PC-9 (cell line): Measurements from ENCODE around the gene KRT6B.

Source experiments
- EZH2 ChIP-seq: fragments of 200-600 bp; sonication (generic); IDR thresholded peaks from 2 replicates; pipeline ENCODE4 v1.8.0; 2017; ENCODE audit warnings: antibody characterized with exemption, low read depth
- TF ChIP-seq, protein P1 (sequence below): fragments of 200-600 bp; sonication (generic); conservative IDR thresholded peaks from 2 replicates; pipeline ENCODE4 v1.6.1; 2017; ENCODE audit warnings: mixed run types, antibody characterized with exemption, mild to moderate bottlenecking, moderate library complexity

DNA sequence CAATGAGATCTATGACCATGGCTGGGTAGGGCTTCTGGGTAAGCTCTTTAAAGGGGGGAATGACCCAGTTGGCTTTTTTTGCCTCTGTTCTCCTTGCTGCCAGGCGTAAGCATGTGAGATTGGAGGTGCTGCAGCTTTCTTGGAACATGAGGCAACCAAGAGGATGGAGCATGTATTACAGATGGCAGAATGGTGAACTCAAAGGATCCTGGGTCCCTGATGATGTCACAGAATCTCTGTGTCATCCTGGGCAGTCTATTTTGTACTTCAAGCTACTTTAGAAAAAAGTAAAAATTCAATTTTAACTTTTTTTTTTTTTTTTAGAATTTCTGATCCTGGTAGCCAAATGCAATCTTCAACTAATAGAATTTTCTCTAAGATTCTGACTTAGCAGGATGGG, 53.8 kb downstream of the KRT6B start:
- TF ChIP-seq EZH2 = no peak
- TF ChIP-seq, protein P1, sequence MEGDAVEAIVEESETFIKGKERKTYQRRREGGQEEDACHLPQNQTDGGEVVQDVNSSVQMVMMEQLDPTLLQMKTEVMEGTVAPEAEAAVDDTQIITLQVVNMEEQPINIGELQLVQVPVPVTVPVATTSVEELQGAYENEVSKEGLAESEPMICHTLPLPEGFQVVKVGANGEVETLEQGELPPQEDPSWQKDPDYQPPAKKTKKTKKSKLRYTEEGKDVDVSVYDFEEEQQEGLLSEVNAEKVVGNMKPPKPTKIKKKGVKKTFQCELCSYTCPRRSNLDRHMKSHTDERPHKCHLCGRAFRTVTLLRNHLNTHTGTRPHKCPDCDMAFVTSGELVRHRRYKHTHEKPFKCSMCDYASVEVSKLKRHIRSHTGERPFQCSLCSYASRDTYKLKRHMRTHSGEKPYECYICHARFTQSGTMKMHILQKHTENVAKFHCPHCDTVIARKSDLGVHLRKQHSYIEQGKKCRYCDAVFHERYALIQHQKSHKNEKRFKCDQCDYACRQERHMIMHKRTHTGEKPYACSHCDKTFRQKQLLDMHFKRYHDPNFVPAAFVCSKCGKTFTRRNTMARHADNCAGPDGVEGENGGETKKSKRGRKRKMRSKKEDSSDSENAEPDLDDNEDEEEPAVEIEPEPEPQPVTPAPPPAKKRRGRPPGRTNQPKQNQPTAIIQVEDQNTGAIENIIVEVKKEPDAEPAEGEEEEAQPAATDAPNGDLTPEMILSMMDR = no peak
